GM19025 (cell line): Measurements from ENCODE around the gene WFDC1.

Experiments
- ATAC-seq: cut with Tn5 transposase; IDR thresholded peaks from one replicate; pipeline ENCODE4 v1.9.1; 2021; ENCODE audit warnings: mild to moderate bottlenecking, low read depth, moderate library complexity; ENCODE audit not compliant: unreplicated experiment

Gene WFDC1

DNA sequence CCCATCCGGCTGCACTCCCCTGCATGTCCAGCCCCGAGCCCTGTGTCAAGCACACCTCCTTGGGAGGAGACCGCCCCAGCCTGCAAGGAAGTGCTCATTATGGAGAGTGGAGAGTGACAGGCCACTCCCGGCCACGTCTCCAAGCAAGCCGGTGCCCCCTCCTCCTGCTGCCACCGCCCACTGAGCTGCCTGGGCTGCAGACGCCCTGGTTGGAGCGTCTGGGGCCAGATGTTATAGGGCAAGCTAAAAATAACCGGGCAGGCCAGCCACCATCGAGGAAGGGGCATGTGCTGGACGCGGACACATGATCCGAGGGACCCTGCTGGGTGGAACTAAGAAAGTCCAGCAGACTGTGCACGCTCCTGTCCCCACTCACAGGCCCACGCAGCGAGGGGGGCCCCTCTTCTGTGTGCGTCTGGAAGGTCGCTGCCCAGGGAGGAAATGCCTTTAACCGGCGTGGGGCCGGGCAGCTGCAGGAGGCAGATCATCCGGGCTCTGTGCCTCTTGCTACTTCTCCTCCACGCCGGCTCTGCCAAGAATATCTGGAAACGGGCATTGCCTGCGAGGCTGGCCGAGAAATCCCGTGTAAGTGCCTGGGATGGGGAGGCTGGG lies at the start of gene WFDC1:
WFDC1 (plus strand) TSS at position 348 of the 612 bp plus-strand sequence; CDS start at position 442, 94 bp downstream.
- no peak for ATAC-seq

GRCh38 chr16:84245956-84246678 lies 48.6 kb upstream of the WFDC1 start:
- ATAC-seq: no peak

DNA sequence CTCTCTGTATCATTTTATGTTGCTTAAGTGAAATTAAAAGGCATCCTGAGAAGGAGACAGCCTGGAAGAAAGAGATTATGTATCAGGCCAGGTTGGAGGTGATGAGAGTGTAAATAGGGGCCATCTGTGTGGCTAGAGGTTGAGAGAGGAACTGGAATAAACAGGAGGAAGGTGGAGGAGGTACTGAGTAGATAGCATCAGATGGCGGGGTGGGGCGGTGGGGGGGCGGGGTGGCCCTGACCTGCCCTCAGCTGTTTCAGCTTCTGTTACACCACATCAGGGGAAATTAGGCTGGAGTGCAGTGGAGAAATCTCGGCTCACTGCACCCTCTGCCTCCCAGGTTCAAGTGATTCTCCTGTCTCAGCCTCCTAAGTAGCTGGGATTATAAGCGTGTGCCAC lies 48.0 kb upstream of the WFDC1 start:
- no peak for ATAC-seq

DNA sequence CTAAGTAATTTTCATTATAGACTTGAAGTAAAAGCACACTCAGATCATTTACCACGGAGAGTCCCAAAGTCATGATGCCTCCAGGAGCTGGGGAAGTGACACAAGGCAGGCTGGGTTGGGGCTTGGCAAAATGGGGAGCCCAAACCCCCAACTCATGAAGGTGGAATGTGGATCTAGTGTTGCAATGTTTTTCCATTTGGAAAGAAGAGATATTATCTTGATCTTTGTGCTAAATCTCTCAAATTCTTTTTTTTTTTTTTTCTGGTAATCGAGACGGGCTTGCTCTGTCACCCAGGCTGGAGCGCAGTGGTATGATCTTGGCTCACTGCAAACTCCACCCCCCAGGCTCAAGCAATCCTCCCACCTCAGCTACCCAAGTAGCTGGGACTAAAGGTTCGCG lies 47.3 kb upstream of the WFDC1 start:
- ATAC-seq: no peak

DNA sequence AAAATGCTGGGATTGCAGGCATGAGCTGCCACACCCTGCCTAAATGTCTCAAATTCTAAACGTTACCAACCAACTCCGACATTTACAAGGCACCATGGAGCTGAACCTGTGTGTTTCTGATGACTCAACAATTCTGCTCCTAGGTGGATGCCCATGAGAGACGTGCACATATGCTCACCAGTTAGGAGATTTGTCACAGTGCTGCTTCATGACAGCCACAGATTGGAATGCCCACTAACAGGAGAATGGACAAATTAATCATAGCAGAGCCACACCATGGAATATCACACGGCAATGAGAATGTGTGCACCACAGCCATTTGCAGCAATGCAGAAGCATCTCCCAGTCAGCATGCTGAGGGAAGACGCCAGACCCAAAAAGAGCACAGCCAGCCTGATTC lies 46.8 kb upstream of the WFDC1 start:
- no peak for ATAC-seq

DNA sequence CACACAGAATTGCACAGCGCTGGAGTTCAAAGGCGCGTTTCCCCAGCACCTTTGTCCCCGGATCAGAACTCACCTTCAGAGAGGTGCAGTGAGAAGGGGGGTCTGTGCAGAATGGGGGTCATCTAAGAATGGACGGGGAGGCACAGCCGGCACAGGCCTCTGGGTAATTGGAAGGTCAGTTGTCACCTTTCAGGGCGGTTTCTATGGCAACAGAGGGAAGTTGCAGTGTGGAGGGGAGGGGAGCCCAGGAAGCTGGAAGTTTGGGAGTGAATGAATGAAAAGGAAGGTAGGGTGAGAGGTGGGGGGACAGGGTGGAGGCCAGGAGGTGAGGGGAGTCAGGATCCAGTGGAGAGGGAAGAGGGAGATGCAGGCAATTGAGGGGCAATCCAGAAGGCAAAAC lies 42.5 kb upstream of the WFDC1 start:
- no peak for ATAC-seq

DNA sequence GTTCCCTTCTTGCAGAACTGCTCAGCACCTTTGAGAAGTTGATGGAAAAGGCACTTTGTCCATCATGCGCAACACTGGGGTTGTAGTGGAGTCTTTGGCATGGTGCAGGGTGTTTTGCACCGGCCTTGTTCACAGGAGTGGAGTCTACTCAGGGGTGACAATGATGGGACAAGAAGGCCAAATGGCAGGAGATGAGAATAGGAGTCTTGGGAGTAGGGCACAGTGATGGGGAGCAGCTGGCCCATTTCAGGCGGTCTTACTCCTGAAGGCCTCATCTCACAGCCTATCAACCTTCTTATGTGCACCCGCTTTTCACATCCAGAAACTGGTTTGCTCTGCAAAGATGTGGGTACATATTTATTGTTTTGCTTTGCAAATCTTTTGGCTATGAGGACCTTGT lies 41.5 kb upstream of the WFDC1 start:
- ATAC-seq: no peak

DNA sequence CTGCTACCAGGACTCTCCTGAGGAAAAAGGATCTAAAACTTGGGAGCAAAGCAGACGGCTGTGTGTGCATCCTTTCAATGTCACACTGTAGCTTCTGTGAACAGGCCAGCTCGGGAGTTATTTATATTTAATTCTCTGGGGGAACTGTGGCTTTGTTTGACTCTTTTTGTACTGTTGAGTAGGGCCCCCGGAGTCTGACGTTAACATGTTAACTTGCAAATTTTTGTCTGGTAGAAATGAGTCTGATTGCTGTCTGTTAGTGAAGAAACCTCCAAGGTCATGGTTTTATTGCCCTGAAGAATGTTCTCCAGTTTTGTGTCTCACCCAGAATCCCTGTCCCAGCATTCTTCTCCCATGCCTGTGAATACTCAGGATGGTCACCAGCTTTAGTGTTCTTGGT lies 40.6 kb upstream of the WFDC1 start:
- ATAC-seq: no peak

DNA sequence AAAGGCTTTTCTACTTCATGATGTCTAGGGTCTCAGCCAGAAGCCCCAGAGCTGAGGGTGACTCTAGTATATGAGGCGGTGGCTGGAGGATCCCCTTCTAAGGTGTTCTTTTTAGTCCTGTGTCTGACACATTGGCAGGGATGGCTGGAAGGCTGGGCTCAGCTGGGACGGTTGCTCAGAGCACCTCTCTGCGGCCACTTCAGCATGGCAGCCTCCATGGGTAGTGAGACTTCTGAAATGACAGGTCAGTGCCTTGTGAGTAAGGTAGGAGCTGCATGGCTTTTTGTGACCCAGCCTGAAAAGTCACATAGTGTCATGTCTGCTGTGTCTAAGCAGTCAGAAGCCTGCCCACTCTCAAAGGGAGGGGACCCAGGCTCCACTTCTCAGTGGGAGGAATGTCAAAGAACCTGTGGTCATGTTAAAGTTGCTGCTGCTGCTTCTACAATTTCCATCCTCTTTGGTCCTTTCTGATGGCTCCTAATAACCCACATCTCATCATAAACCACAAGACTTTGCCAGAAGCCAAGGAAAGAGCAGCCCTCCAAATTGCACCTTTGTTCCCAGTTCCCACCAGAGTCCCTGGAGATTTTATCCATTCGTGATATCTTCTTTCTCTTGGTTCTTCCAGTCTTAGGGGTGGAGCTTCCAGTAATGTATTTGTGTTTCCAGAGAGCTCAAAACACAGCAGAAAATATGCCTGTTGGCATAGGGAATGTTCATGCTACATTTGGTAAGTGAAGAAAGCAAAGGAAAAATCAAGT lies 39.4 kb upstream of the WFDC1 start:
- no peak for ATAC-seq

DNA sequence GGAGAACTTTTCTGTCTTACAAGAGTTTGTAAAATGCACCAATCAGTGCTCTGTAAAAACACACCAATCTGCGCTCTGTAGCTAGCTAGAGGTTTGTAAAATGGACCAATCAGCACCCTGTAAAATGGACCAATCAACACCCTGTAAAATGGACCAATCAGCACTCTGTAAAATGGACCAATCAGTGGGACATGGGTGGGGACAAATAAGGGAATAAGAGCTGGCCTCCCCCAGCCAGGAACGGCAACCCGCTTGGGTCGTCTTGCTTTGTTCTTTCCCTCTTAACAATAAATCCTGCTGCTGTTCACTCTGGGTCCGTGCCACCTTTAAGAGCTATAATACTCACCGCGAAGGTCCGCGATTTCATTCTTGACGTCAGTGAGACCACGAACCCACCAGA lies 36.4 kb upstream of the WFDC1 start:
- ATAC-seq: no peak

GRCh38 chr16:84259691-84260090 lies 35.0 kb upstream of the WFDC1 start:
- no peak for ATAC-seq

- no peak for ATAC-seq
These were observed 33.7 kb upstream of the WFDC1 start for GRCh38 chr16:84260766-84261554.

GRCh38 chr16:84262031-84262430 lies 32.6 kb upstream of the WFDC1 start:
- no peak for ATAC-seq

GRCh38 chr16:84262939-84263338 lies 31.7 kb upstream of the WFDC1 start:
- ATAC-seq: no peak

DNA sequence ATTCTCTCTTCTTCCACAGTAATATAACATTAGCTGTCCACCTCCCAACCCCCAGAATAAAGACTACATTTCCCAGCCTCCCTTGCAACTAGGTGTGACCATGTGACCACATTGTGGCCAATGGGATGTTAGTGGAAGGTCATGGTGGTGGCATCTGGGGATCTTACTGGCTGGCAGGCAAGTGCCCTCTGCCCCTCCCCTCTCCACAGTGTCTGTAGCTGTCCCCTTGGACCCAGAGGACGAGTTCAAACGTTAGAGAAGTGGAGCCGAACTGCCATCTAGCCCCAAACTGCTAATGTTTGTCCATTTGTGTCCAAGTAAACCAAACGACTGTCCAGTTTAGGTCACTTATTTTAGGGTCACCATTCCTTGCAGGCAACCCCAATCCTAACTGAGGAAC lies 28.2 kb upstream of the WFDC1 start:
- ATAC-seq: no peak

DNA sequence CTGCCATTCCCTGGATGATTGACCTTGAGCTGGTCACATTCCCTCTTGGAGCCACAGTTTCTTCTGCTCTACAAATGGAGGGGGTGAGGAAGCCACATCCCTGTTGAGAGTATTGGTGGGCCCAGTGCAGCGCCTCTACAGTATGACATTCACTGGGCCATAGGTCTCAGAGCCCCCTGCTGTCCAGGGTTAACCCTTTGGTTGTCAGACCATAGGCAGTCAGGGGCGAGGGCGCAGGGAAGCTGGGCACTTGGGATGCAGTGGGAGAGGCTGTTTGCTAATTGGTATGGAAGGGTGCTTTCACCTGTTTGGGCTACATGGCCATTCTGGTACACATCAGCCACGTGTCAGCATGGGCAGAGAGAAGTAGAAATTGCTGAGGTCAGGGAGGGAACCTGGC lies 27.3 kb upstream of the WFDC1 start:
- ATAC-seq: no peak

- no peak for ATAC-seq
These were observed 26.2 kb upstream of the WFDC1 start for GRCh38 chr16:84268291-84269040.

GRCh38 chr16:84270071-84270470 lies 24.6 kb upstream of the WFDC1 start:
- ATAC-seq: no peak

DNA sequence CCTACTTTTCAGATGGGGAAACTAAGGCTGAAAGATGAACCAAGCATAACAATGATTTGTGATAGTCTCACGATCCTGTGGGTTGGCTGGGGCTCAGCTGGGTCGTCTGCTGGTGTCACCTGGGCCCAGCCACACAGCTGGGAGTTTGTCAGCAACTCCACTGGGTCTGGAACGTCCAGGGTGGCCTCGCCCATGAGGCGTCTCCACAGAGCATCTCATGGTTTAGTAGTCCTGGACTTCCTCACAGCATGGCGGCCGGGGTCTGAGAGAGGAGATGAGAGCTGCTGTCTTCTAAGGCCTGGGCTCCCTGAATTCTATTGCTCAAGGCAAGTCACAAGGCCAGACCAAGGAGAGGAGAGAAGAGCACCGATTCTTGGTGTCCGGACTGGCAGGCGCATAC lies 24.1 kb upstream of the WFDC1 start:
- no peak for ATAC-seq

DNA sequence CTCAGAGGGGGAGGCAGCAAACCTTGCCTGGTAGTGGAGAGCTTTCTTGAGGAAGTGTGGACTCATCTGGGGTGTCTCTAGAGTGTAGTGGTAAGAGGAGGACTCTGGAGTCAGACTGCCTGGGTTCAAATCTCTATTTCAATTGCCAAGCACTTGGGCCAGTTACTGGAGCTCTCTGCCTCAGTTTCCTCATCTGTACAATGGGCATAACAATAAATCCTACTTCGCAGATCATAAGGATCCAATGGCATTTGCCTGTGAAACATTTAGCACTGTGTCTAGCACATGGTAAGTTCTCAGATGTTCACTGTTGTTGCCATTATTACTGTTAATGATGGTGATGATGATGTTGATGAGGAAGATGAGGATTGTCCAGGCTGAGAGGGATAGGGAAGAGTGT lies 23.6 kb upstream of the WFDC1 start:
- ATAC-seq: no peak
